Neural cell (in vitro differentiated cells): Measurements from ENCODE around the gene IGSF9B.

Experiments used
- CTCF ChIP-seq: fragments of 450-650 bp; IDR thresholded peaks from 2 replicates; pipeline ENCODE4 v1.5.1; 2014; ENCODE audit warnings: antibody characterized with exemption, mild to moderate bottlenecking, moderate library complexity; ENCODE audit not compliant: poor library complexity, severe bottlenecking
- TF ChIP-seq, protein P1 (sequence below): IDR thresholded peaks from 2 replicates; pipeline ENCODE4 v1.6.1; 2012; ENCODE audit warnings: borderline replicate concordance

- TF ChIP-seq CTCF = no peak
- TF ChIP-seq, protein P1, sequence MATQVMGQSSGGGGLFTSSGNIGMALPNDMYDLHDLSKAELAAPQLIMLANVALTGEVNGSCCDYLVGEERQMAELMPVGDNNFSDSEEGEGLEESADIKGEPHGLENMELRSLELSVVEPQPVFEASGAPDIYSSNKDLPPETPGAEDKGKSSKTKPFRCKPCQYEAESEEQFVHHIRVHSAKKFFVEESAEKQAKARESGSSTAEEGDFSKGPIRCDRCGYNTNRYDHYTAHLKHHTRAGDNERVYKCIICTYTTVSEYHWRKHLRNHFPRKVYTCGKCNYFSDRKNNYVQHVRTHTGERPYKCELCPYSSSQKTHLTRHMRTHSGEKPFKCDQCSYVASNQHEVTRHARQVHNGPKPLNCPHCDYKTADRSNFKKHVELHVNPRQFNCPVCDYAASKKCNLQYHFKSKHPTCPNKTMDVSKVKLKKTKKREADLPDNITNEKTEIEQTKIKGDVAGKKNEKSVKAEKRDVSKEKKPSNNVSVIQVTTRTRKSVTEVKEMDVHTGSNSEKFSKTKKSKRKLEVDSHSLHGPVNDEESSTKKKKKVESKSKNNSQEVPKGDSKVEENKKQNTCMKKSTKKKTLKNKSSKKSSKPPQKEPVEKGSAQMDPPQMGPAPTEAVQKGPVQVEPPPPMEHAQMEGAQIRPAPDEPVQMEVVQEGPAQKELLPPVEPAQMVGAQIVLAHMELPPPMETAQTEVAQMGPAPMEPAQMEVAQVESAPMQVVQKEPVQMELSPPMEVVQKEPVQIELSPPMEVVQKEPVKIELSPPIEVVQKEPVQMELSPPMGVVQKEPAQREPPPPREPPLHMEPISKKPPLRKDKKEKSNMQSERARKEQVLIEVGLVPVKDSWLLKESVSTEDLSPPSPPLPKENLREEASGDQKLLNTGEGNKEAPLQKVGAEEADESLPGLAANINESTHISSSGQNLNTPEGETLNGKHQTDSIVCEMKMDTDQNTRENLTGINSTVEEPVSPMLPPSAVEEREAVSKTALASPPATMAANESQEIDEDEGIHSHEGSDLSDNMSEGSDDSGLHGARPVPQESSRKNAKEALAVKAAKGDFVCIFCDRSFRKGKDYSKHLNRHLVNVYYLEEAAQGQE = no peak
Measured at GRCh38 chr11:133975488-133975849, 18.7 kb upstream of the IGSF9B start.
